IPS DF 6.9 (cell line): ENCODE measurements around the gene EMD.
"Not testable (repeated sequence)": the region's sequence is repeated elsewhere in the genome, so short reads cannot be mapped to it uniquely, and the experiment has no call there.

Experiments used
- DNase-seq: peaks from one replicate; pipeline ENCODE4 v3.0.0-alpha.2; 2013; ENCODE audit warnings: low read depth, low spot score
- H3K27ac ChIP-seq: one replicate; pipeline ENCODE4 v1.5.1; 2013; ENCODE audit warnings: low read length, control low read depth
- H3K27me3 ChIP-seq: 2 replicates; pipeline ENCODE4 v1.6.1; 2013; ENCODE audit warnings: mild to moderate bottlenecking, low read length; ENCODE audit not compliant: control insufficient read depth, insufficient read depth
- H3K36me3 ChIP-seq: 2 replicates; pipeline ENCODE4 v1.6.1; 2013; ENCODE audit warnings: low read length; ENCODE audit not compliant: control insufficient read depth, insufficient read depth
- H3K4me1 ChIP-seq: 2 replicates; pipeline ENCODE4 v1.6.1; 2013; ENCODE audit warnings: low read length; ENCODE audit not compliant: control insufficient read depth, insufficient read depth
- H3K4me3 ChIP-seq: 2 replicates; pipeline ENCODE4 v1.5.1; 2013; ENCODE audit warnings: mild to moderate bottlenecking, low read length
- H3K9me3 ChIP-seq: 2 replicates; pipeline ENCODE4 v1.6.1; 2013; ENCODE audit warnings: low read length, inconsistent platforms; ENCODE audit not compliant: control insufficient read depth, insufficient read depth
- WGBS: extraction: QIAGEN DNeasy Blood & Tissue Kit; methylation state at CpG from one replicate; pipeline ENCODE4 v1.1.7; 2013; ENCODE audit warnings: mixed read lengths, missing lambda C conversion rate; ENCODE audit not compliant: insufficient read length, insufficient coverage; 5-methylcytosine and 5-hydroxymethylcytosine counted together

EMD gene

GRCh38 chrX:154378799-154379568, at the start of gene EMD:
EMD (plus strand) TSS chrX:154379295; CDS start chrX:154379485, 190 bp downstream.
- WGBS, result no CpG with 5 or more reads among the region's 103 CpGs
- Histone ChIP-seq H3K27me3 (no peaks in the 10 kb centered on the region), H3K27ac (no peak within 1 kb of the TSS), H3K9me3 (no peaks in the 10 kb centered on the region), H3K36me3 (peaks cover 5% of the 10 kb centered on the region; the same call in 1 of the 2 replicates), H3K4me1 (peaks cover 8% of the 10 kb centered on the region), H3K4me3 (peak within 1 kb of the TSS; percentile 89)
- peak; percentile 74 for DNase-seq

- Histone ChIP-seq H3K4me3 (no peak overlapping the region), H3K9me3 (no peaks in the 10 kb centered on the region), H3K27ac (no peak overlapping the region), H3K27me3 (no peaks in the 10 kb centered on the region), H3K4me1 (no peaks in the 10 kb centered on the region), H3K36me3 (no peaks in the 10 kb centered on the region)
- DNase-seq, result no peak
- WGBS, result no CpG with 5 or more reads among the region's 29 CpGs
Observed at GRCh38 chrX:154332561-154332960, 46.5 kb upstream of the EMD start.

GRCh38 chrX:154333116-154333515, 46.0 kb upstream of the EMD start:
- Histone ChIP-seq H3K27ac (no peak overlapping the region), H3K36me3 (no peaks in the 10 kb centered on the region), H3K4me3 (no peak overlapping the region), H3K4me1 (no peaks in the 10 kb centered on the region), H3K9me3 (no peaks in the 10 kb centered on the region), H3K27me3 (no peaks in the 10 kb centered on the region)
- no CpG with 5 or more reads among the region's 9 CpGs for WGBS
- no peak for DNase-seq

- Histone ChIP-seq H3K4me3 (no peak overlapping the region), H3K36me3 (no peaks in the 10 kb centered on the region), H3K27ac (no peak overlapping the region), H3K27me3 (no peaks in the 10 kb centered on the region), H3K9me3 (no peaks in the 10 kb centered on the region), H3K4me1 (no peaks in the 10 kb centered on the region)
- no CpG with 5 or more reads among the region's 6 CpGs for WGBS
- DNase-seq, result no peak
Observed at GRCh38 chrX:154333837-154334271, 45.2 kb upstream of the EMD start.

- DNase-seq, result no peak
- no CpG with 5 or more reads among the region's 10 CpGs for WGBS
Observed at GRCh38 chrX:154334496-154334895, 44.6 kb upstream of the EMD start.

GRCh38 chrX:154341399-154342298, 37.4 kb upstream of the EMD start:
- WGBS, result no CpG with 5 or more reads among the region's 115 CpGs
- not testable (repeated sequence) for H3K4me1 ChIP-seq, H3K36me3 ChIP-seq, DNase-seq, H3K9me3 ChIP-seq, H3K27ac ChIP-seq, H3K27me3 ChIP-seq, H3K4me3 ChIP-seq

More at GRCh38 chrX:154334496-154334895, 44.6 kb upstream of the EMD start:
- Histone ChIP-seq H3K27me3 (no peaks in the 10 kb centered on the region), H3K27ac (no peak overlapping the region), H3K4me3 (no peak overlapping the region), H3K9me3 (no peaks in the 10 kb centered on the region), H3K36me3 (no peaks in the 10 kb centered on the region), H3K4me1 (no peaks in the 10 kb centered on the region)

GRCh38 chrX:154343063-154343462, 36.0 kb upstream of the EMD start:
- not testable (repeated sequence) for H3K27ac ChIP-seq, H3K9me3 ChIP-seq, H3K4me1 ChIP-seq, H3K4me3 ChIP-seq, H3K27me3 ChIP-seq, H3K36me3 ChIP-seq, DNase-seq
- no CpG with 5 or more reads among the region's 16 CpGs for WGBS

GRCh38 chrX:154343620-154344019, 35.5 kb upstream of the EMD start:
- not testable (repeated sequence) for H3K4me3 ChIP-seq, H3K27ac ChIP-seq, DNase-seq, H3K27me3 ChIP-seq, H3K9me3 ChIP-seq, H3K4me1 ChIP-seq, H3K36me3 ChIP-seq
- WGBS, result no CpG with 5 or more reads among the region's 20 CpGs

GRCh38 chrX:154348114-154348531, 31.0 kb upstream of the EMD start:
- DNase-seq, result no peak
- H3K4me3 ChIP-seq, result no peak overlapping the region
- peaks cover 43% of the 10 kb centered on the region for H3K36me3 ChIP-seq
- no peaks in the 10 kb centered on the region for H3K9me3 ChIP-seq
- H3K27ac ChIP-seq, result no peak overlapping the region
- no peaks in the 10 kb centered on the region for H3K27me3 ChIP-seq
- H3K4me1 ChIP-seq, result no peaks in the 10 kb centered on the region
- no CpG with 5 or more reads among the region's 7 CpGs for WGBS

- Histone ChIP-seq H3K9me3 (no peaks in the 10 kb centered on the region), H3K27me3 (no peaks in the 10 kb centered on the region), H3K27ac (no peak overlapping the region), H3K4me1 (no peaks in the 10 kb centered on the region), H3K4me3 (no peak overlapping the region), H3K36me3 (peaks cover 49% of the 10 kb centered on the region)
- WGBS, result no CpG with 5 or more reads among the region's 24 CpGs
- no peak for DNase-seq
Observed at GRCh38 chrX:154348646-154349358, 30.3 kb upstream of the EMD start.
